ENCODE results near the gene BSN.

DNA sequence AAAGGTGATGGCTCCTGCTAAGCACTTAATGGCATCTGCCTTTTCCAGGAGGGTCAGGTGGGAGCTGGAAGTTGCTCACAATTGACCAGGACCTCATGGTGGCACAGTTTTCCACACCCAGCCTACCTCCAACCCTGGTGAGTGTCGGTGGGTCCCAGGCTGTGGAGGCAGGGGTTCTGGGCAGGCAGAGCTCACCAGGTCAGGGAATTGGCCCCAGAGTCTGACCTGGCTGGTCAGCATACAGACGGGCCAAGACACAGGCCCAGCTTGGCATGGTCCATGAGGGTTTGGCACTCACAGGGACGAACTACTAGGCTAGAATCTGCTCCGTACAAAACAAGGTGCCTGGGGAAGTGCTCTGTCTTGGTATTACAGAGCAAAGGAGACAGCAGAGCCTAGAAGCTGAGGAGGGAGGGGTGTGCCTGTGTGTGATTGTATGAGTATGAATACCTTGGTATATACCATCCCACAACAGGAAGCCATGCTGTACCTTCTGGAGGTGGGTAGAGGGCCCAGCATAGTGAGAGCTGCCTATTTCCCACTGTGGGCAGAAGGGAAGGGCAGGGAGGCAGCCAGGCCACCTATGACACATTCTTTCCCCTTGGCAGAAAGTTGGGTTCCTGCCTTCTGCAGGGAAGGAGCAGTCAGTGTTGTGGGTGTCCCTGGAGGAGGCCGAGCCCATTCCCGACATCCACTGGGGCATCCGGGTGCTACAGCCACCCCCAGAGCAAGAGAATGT lies 126.4 kb downstream of the BSN start:
- TF ChIP-seq, protein P1, sequence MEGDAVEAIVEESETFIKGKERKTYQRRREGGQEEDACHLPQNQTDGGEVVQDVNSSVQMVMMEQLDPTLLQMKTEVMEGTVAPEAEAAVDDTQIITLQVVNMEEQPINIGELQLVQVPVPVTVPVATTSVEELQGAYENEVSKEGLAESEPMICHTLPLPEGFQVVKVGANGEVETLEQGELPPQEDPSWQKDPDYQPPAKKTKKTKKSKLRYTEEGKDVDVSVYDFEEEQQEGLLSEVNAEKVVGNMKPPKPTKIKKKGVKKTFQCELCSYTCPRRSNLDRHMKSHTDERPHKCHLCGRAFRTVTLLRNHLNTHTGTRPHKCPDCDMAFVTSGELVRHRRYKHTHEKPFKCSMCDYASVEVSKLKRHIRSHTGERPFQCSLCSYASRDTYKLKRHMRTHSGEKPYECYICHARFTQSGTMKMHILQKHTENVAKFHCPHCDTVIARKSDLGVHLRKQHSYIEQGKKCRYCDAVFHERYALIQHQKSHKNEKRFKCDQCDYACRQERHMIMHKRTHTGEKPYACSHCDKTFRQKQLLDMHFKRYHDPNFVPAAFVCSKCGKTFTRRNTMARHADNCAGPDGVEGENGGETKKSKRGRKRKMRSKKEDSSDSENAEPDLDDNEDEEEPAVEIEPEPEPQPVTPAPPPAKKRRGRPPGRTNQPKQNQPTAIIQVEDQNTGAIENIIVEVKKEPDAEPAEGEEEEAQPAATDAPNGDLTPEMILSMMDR (IDR thresholded peaks at IDR 0.05), result no peak
- TF ChIP-seq POLR2AphosphoS5 (IDR thresholded peaks at IDR 0.05) (no peak), POLR2A (IDR thresholded peaks at IDR 0.05) (no peak)
